Keratinocyte (primary cell): ENCODE data around the gene ALDH3A2. TPM values are rescaled to one million over a fixed set of nuclear protein-coding genes. Genes with fewer than 3 reads are reported as not detected.

Experiments
- DNase-seq: peaks from one replicate; pipeline ENCODE4 v3.0.0-alpha.2; 2011; ENCODE audit warnings: low read depth, missing footprints, low spot score
- FAIRE-seq: peaks from 2 replicates; lab custom pipeline; 2011; peaks lifted over from hg19 to GRCh38; lab: Jason Lieb, UNC
- H2AFZ ChIP-seq: 2 replicates; pipeline ENCODE4 v1.6.0; 2012; ENCODE audit warnings: low read length, control low read depth, inconsistent platforms; ENCODE audit not compliant: control insufficient read depth
- H3K27ac ChIP-seq: 2 replicates; pipeline ENCODE4 v1.5.1; 2011; ENCODE audit warnings: low read length; ENCODE audit not compliant: control insufficient read depth, insufficient read depth
- H3K27me3 ChIP-seq: 3 replicates; pipeline ENCODE4 v1.6.0; 2011; ENCODE audit warnings: low read length; ENCODE audit not compliant: control insufficient read depth, insufficient read depth; ENCODE audit errors: extremely low read depth
- H3K36me3 ChIP-seq, 2 experiments: 2 replicates in 1 of 2; 3 replicates in 1 of 2; pipeline ENCODE4 v1.5.1; 2011; ENCODE audit warnings: low read length in 2 of 2, mild to moderate bottlenecking in 1 of 2; ENCODE audit not compliant: control insufficient read depth in 2 of 2, insufficient read depth in 2 of 2; ENCODE audit errors: extremely low read depth in 1 of 2
- H3K4me1 ChIP-seq: 3 replicates; pipeline ENCODE4 v1.5.1; 2011; ENCODE audit warnings: low read length; ENCODE audit not compliant: control insufficient read depth, insufficient read depth; ENCODE audit errors: extremely low read depth
- H3K4me2 ChIP-seq: 3 replicates; pipeline ENCODE4 v1.6.0; 2011; ENCODE audit warnings: low read depth, low read length; ENCODE audit not compliant: control insufficient read depth, insufficient read depth; ENCODE audit errors: extremely low read depth
- H3K4me3 ChIP-seq, 3 experiments: fragments of 200-600 bp in 1 of 3; sonication (generic) in 1 of 3; 2 replicates in 2 of 3; 3 replicates in 1 of 3; pipeline ENCODE4 v1.5.1; 2011 to 2016; ENCODE audit warnings: low read length in 3 of 3, mild to moderate bottlenecking in 3 of 3, control low read depth in 2 of 3, inconsistent platforms in 1 of 3, low read depth in 1 of 3, mixed read lengths in 1 of 3, mixed run types in 1 of 3, moderate library complexity in 1 of 3; ENCODE audit not compliant: control insufficient read depth in 2 of 3, insufficient read depth in 2 of 3; ENCODE audit errors: extremely low read depth in 1 of 3
- H3K79me2 ChIP-seq: 2 replicates; pipeline ENCODE4 v1.6.0; 2012; ENCODE audit warnings: low read length; ENCODE audit not compliant: control insufficient read depth, insufficient read depth
- H3K9ac ChIP-seq: 3 replicates; pipeline ENCODE4 v1.6.0; 2011; ENCODE audit warnings: low read length; ENCODE audit not compliant: control insufficient read depth, insufficient read depth; ENCODE audit errors: extremely low read depth
- H3K9me1 ChIP-seq: 3 replicates; pipeline ENCODE4 v1.6.0; 2011; ENCODE audit warnings: low read length; ENCODE audit not compliant: control insufficient read depth, insufficient read depth; ENCODE audit errors: extremely low read depth
- H3K9me3 ChIP-seq: 2 replicates; pipeline ENCODE4 v1.5.1; 2012; ENCODE audit warnings: low read depth, low read length; ENCODE audit not compliant: control insufficient read depth
- H4K20me1 ChIP-seq: 3 replicates; pipeline ENCODE4 v1.6.0; 2011; ENCODE audit warnings: low read length; ENCODE audit not compliant: control insufficient read depth, insufficient read depth; ENCODE audit errors: extremely low read depth
- EZH2 ChIP-seq: IDR thresholded peaks from one replicate; pipeline ENCODE4 v1.6.1; 2012; ENCODE audit warnings: inconsistent platforms, mild to moderate bottlenecking, low read length, moderate library complexity
- dilution Hi-C: fragments of 300-500 bp; cut with MboI; formaldehyde crosslinking; loops from one replicate; pipeline ENCODE4 v1.7.0; 2020; ENCODE audit warnings: low sequenced_read_pairs; ENCODE audit not compliant: extremely low pct_ligation_motif_present
- polyA plus RNA-seq, 5 experiments: library from polyadenylated mRNA; depleted of rRNA in 3 of 5; stranded (reverse) in 3 of 5; stranded (forward) in 1 of 5; unstranded in 1 of 5; fragments of >200 nt; gene quantifications; 1 replicate in 1 of 5; 2 replicates in 3 of 5; 3 replicates in 1 of 5; pipeline versions ENCODE4 v1.2.1 to v1.2.3, GENCODE V29; 2011 to 2012; ENCODE audit warnings: missing spikeins in 2 of 5, low read depth in 1 of 5, low replicate concordance in 1 of 5
- TF ChIP-seq, protein P1 (sequence below), 3 experiments: IDR thresholded peaks in 1 of 3; conservative IDR thresholded peaks in 1 of 3; optimal IDR thresholded peaks in 1 of 3; 2 replicates in 2 of 3; 3 replicates in 1 of 3; pipeline versions ENCODE3 to v1.5.1; 2011; ENCODE audit warnings: low read length in 3 of 3, mild to moderate bottlenecking in 3 of 3, moderate library complexity in 2 of 3, control low read depth in 1 of 3, inconsistent platforms in 1 of 3; ENCODE audit not compliant: insufficient read depth in 2 of 3; ENCODE audit errors: extremely low read depth in 1 of 3

ALDH3A2 gene
- polyA plus RNA-seq, 1 donor (not counting 4 experiments of a cell fraction or from before 2014, with no cell fraction given): 77.6 TPM

DNA sequence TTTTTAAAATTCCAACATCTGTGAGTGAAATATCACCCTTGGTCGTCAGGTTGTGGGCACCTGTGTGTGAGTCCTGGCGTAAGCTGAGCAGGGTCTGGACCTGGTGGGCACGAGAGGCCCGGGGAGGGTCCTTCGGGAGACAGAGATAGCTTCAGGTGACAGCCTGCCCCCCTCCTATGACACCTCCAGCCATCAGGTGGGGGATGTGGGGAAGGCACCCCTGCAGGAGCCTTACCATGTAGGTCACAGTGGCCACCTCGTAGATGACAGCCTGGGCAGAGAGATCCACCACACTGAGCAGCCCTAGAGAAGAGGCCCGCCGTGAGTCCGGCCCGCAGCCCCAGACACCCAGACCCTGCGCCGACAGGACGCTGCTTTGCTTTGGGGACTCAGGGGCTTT, 56.6 kb downstream of the ALDH3A2 start:
- Histone ChIP-seq H2AFZ (no peak overlapping the region), H3K9me1 (no peaks in the 10 kb centered on the region), H3K4me3 (no peak overlapping the region), H4K20me1 (no peaks in the 10 kb centered on the region), H3K36me3 (no peaks in the 10 kb centered on the region), H3K4me1 (peaks cover 14% of the 10 kb centered on the region), H3K9ac (no peak overlapping the region), H3K9me3 (no peaks in the 10 kb centered on the region), H3K79me2 (no peaks in the 10 kb centered on the region), H3K27ac (no peak overlapping the region), H3K27me3 (no peaks in the 10 kb centered on the region), H3K4me2 (no peak overlapping the region)
- DNase-seq (no peak), FAIRE-seq (no peak)
- TF ChIP-seq EZH2: no peak
- dilution Hi-C loops: no loop called here

DNA sequence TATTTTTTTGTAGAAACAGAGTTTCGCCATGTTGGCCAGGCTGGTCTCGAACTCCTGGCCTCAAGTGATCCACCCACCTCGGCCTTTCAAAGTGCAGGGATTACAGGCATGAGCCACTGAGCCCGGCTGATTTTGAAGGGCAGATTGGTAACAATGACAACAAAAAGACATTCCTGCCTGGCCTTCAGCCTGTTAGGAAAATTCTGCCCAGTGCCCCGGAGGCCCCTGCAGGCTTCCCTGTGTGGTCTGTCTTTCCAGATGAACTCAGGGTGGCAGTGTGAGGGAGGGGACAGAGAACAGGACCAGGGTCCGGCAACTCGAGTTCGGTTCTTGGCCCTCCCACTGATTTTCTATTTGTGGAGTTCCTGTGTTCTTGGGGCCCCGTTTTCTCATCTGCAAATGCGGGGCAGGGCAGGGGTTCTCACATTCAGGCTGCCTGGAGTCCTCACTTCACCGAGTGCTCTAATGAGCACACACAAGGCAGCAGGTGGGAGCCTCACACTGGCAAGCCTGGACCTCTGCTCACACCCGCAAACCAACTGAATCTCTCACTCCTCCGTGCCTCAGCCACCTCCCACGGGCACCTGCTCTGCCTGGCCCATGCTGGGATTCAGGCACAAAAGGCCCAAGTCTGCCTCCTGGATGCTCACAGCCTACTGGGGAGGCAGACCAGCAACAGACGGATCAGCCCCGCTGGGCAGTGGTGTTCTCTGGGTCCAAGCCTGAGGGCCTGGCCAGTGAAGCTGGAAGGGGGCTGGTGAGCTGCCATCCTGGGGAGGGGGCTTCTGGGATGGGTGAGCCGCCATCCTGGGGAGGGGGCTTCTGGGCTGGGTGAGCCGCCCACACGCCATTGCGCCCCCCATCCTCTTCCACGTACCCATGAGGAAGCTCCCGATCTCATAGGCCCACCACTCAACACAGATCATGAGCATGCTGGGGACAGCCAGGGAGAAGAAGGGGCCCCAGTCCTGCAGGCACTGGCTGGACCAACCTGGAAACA, 57.5 kb downstream of the ALDH3A2 start:
- Histone ChIP-seq H3K27me3 (no peaks in the 10 kb centered on the region), H2AFZ (no peak overlapping the region), H3K4me2 (no peak overlapping the region), H3K4me1 (peaks cover 14% of the 10 kb centered on the region), H4K20me1 (no peaks in the 10 kb centered on the region), H3K4me3 (no peak overlapping the region), H3K9me3 (no peaks in the 10 kb centered on the region), H3K9ac (no peak overlapping the region), H3K27ac (no peak overlapping the region), H3K9me1 (no peaks in the 10 kb centered on the region), H3K79me2 (no peaks in the 10 kb centered on the region), H3K36me3 (no peaks in the 10 kb centered on the region)
- DNase-seq (no peak), FAIRE-seq (no peak)
- dilution Hi-C loops: no loop called here
- no peak for TF ChIP-seq EZH2
- TF ChIP-seq, protein P1, sequence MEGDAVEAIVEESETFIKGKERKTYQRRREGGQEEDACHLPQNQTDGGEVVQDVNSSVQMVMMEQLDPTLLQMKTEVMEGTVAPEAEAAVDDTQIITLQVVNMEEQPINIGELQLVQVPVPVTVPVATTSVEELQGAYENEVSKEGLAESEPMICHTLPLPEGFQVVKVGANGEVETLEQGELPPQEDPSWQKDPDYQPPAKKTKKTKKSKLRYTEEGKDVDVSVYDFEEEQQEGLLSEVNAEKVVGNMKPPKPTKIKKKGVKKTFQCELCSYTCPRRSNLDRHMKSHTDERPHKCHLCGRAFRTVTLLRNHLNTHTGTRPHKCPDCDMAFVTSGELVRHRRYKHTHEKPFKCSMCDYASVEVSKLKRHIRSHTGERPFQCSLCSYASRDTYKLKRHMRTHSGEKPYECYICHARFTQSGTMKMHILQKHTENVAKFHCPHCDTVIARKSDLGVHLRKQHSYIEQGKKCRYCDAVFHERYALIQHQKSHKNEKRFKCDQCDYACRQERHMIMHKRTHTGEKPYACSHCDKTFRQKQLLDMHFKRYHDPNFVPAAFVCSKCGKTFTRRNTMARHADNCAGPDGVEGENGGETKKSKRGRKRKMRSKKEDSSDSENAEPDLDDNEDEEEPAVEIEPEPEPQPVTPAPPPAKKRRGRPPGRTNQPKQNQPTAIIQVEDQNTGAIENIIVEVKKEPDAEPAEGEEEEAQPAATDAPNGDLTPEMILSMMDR (optimal IDR thresholded peaks at IDR 0.05 in 1 of 3, IDR thresholded peaks at IDR 0.05 in 1 of 3, conservative IDR thresholded peaks at IDR 0.05 in 1 of 3; ENCODE audit: extremely low read depth in 1 of 3, insufficient read depth in 2 of 3, low read length in 3 of 3): no peak
